HG02981 (cell line): ENCODE measurements around the gene MRTFB.
A peak's percentile ranks its signal among the peaks of the same experiment; 100 is the strongest.
"Not testable (repeated sequence)": the region's sequence is repeated elsewhere in the genome, so short reads cannot be mapped to it uniquely, and the experiment has no call there.

ENCODE experiments used
- ATAC-seq: cut with Tn5 transposase; IDR thresholded peaks from one replicate; pipeline ENCODE4 v1.9.1; 2021; ENCODE audit warnings: mild to moderate bottlenecking, moderate library complexity; ENCODE audit not compliant: unreplicated experiment

Gene MRTFB, protein sequence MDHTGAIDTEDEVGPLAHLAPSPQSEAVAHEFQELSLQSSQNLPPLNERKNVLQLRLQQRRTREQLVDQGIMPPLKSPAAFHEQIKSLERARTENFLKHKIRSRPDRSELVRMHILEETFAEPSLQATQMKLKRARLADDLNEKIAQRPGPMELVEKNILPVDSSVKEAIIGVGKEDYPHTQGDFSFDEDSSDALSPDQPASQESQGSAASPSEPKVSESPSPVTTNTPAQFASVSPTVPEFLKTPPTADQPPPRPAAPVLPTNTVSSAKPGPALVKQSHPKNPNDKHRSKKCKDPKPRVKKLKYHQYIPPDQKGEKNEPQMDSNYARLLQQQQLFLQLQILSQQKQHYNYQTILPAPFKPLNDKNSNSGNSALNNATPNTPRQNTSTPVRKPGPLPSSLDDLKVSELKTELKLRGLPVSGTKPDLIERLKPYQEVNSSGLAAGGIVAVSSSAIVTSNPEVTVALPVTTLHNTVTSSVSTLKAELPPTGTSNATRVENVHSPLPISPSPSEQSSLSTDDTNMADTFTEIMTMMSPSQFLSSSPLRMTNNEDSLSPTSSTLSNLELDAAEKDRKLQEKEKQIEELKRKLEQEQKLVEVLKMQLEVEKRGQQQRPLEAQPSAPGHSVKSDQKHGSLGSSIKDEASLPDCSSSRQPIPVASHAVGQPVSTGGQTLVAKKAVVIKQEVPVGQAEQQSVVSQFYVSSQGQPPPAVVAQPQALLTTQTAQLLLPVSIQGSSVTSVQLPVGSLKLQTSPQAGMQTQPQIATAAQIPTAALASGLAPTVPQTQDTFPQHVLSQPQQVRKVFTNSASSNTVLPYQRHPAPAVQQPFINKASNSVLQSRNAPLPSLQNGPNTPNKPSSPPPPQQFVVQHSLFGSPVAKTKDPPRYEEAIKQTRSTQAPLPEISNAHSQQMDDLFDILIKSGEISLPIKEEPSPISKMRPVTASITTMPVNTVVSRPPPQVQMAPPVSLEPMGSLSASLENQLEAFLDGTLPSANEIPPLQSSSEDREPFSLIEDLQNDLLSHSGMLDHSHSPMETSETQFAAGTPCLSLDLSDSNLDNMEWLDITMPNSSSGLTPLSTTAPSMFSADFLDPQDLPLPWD

DNA sequence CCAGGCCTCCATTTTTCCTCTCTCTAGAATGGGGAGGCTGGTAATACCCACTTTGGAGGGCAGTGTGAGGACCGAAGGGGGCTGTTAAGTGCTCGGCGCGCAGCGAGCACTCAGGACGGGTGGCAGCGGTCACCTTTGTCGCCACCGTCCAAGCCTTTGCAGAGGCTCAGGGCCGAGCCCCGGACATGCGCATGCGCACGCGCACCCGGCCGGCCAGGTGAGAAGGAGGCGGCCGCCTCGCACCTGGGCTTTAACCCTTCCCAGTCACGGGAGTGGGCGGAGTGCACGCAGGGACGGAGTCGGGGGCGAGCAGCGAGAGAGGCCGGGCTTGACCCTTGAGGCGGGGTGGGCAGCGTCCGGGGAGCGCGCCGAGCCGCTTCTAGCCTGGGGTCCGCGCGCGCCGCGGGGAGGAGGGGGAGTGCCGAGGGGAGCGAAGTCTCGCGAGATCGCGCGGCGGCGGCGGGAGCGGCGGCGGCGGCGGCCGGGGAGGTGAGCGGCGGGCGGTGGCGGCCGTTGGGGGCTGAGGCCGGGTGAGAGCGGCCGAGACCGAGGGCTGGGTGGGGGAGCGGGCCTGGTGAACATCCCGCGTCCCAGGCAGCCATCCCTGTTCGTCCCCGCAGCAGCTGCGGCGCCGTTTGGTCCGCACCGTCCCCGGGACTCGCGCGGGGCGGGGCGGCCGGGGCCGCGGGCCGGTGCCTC, at the start of gene MRTFB:
Gene MRTFB (plus strand): TSS at position 443 of the 699 bp plus-strand sequence. CDS start 69,288 bp downstream, outside the sequence.
- ATAC-seq = peak; percentile 90

DNA sequence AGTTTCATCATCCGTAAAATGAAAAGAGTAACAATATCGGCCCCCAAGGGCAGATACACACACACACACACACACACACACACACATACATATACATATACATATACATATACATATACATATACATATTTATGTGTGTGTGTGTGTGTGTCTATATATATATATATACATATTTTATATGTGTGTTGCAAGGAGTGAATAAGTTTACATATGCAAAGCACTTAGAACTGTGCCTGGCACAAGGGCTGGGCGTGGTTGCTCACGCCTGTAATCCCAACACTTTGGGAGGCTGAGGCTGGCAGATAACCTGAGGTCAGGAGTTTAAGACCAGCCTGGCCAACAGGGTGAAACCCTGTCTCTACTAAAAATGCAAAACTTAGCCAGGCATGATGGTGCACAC, 47.6 kb upstream of the MRTFB start:
- ATAC-seq = not testable (repeated sequence)

DNA sequence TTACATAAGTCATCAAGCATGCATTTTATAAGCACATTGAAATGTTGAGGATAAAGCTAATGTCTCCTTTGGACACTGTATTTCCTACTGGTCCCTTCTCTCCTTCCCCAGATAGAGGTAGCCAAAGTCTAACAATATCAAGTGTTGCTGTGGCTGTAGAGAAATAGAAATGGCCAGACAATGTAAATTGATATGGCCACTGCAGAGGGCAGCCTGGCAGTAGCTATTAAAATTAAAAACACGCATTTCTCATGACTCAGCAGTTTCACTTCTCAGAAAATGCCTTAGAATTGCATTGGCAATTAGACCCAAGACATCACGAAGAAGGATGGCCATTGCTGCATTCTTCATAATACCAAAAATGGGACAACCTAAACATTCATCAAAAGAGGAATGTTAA, 46.8 kb upstream of the MRTFB start:
- no peak for ATAC-seq

DNA sequence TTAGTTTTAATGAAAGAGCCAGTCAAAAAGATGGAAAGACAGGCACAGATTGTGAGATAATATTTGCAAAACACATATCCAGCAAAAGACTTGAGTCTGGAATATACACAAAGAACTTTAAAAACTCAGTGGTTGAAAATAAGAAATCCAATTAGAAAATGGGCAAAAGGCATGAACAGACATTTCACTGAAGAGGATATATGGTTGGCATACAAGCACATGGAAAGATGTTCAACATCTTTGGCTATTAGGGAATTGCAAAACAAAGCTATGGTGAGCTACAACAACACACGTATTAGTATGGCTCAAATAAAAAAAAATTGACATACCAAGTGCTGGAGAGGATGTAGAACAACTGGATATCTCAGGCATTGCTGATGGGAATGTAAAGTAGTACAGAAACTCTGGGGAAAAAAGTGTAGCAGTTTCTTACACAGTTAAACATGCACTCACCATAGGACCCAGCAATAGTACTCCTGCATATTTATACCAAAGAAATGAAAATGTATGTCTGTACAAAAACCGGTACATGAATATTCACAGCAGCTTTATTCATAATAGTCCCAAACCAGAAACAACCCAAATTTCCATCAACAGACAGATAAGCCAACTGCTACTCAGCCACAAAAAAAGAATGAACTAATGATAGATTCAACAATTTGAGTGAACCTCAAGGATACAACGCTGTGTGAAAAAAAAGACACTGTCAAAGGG, 44.4 kb upstream of the MRTFB start:
- no peak for ATAC-seq

DNA sequence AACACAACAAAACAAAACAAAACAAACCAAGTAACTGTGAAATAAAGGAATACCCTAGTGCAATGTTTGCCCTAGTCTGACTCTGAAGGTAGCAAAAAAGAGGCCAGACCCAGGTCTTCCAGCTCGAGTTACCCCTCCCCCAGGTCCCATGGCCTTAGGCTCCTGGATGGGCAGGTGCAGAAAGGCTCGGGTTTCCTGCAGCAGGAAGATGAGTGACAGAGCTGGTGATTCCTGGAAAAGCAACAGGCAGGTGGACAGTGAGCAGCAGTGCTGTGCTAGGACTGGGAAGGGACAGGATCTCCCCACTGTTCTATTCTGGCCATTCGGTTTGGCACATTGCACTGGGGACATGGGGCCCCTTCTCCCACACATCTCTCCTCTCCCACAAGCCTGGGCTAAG, 42.9 kb upstream of the MRTFB start:
- no peak for ATAC-seq

DNA sequence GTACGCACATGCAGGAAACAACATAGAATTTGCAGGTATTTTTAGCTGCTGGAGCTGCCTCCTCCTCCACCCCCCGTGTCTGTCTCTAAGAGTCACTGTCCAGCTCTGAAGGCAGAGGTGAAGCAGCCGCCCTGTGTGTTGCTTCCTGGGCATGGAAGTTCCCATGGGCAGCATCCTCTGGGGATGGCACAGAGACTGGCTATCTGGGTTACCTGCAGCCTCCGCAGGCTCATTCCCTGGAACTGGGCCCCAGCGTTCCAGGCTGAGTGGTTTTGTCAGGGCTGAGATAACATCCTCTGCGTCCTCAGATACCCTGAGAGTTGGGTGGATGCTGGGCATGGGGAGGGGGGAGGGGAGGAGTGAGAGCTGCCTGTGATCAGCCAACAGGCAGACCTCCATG, 41.5 kb upstream of the MRTFB start:
- no peak for ATAC-seq

DNA sequence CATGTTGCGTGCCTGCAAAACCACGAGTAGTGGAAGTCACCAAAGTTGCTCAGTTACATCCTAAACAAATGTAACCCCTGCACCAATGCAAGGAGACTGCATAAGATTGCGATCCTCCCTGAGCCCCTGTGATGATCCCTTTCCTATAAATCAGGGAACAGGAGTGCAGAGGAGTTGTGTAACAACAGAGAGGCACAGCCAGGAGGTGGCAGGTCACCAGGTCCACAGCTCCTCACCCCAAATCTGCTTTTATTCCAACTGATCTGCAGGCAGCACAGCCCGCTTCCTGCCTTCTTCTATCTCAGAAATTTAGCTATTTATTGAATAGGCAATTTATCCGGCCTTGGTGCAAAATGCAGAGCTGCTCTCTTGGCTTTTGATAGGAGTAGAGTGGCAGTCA, 36.0 kb upstream of the MRTFB start:
- ATAC-seq = no peak

DNA sequence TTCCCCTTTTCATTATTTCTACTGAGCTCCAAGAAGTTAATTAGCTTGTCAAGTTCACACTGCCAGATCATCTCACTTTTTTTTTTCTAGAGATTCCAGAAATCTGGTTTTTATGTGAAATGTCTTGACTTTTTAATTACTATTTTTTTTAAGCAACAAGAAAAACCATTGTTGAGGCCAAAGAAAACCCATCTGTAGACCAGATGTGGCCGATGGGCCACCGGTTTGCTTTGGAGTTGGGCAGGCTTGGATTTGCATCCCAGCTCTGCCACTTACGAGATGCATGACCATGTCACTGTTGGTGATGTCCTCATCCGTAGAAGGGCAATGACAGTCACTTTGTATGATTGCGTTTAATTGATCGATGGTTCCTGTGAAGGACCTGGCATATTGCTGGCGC, 34.2 kb upstream of the MRTFB start:
- ATAC-seq = no peak

DNA sequence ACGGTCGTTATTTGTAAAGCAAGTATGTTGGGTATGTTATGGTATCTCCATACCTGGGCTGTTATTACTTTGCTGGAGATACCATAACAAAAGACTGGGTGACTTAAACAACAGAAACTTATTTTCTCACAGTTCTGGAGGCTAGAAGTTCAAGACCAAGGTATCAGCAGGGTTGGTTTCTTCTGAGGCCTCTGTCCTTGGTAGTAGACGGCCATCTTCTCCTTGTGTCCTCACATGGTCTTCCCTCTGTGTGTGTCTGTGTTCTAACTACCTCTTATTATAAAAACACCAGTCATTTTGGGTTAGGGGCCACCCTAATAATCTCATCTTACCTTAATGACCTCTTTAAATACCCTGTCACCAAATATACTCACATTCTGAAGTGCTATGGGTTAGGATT, 33.2 kb upstream of the MRTFB start:
- no peak for ATAC-seq

DNA sequence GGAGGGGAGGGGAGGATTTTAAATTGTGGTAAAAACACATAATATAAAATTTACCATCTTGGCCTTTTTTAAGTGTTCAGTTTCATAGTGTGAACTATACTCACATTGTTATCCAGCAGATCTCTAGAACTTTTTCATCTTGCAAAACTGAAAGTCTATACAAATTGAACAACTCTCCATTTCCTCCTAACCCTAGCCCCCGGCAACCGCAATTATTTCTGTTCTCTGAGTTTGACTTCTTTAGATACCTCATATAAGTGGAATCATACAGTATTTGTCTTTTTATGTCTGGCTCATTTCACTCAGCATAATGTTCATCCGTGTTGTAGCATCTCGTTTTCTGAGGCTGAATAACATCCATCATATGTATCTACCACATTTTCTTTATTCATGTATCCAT, 30.0 kb upstream of the MRTFB start:
- no peak for ATAC-seq

DNA sequence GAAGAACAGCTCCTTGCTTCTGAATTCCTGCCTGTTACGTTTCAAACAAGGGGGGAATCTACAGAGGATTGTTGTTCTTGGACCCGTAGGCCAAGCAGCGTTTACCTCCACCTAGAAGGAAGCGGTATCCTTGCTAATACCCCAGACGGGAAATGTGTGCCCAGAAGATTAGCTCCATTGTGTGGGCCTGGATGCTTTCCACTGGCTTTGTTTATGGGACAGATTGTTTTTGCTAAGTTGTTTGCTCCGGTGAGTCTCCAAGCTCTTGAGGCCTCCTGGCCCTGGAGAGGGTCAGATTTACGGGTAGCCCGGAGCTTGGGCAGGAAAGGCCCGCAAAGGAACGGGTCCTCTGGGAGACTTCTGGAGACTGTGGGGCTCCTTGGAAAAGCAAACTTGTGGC, 28.4 kb upstream of the MRTFB start:
- ATAC-seq = no peak

DNA sequence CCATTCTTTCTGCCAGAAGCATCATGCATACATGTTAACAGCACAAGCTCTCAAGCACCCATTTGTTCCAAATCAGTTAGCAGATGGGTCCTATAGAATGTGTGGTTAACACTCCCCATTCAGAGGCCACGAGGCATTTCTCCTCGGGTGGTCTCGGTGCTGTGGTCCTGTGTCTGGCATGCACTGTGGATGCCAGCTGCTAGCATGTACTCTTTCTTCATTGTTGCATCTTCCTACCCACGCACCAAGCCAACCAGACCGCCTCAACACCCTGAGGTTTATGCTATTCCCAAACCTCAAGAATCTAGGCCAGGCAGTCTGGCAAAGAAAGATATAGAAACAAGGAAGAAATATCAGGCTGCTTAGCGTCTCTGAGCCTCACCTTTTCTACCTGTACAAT, 27.8 kb upstream of the MRTFB start:
- no peak for ATAC-seq

DNA sequence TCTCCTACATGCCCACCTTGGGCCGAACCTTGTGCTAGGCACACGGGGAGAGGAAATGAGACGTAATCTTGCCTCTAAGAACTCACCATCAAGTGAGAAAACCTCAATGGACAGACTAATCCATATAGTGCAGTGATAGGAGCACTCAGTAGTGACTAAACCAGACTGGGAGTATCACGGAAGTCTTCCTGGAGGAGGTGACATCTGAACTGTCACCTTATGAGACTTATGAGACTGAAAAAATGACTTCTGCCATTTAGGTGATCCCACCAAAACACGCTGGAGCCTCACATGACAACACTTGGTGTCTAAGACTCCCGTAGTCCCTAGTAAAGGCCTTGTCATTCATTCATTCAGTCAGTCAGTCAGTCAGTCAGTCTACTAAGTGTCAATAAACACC, 27.3 kb upstream of the MRTFB start:
- no peak for ATAC-seq

DNA sequence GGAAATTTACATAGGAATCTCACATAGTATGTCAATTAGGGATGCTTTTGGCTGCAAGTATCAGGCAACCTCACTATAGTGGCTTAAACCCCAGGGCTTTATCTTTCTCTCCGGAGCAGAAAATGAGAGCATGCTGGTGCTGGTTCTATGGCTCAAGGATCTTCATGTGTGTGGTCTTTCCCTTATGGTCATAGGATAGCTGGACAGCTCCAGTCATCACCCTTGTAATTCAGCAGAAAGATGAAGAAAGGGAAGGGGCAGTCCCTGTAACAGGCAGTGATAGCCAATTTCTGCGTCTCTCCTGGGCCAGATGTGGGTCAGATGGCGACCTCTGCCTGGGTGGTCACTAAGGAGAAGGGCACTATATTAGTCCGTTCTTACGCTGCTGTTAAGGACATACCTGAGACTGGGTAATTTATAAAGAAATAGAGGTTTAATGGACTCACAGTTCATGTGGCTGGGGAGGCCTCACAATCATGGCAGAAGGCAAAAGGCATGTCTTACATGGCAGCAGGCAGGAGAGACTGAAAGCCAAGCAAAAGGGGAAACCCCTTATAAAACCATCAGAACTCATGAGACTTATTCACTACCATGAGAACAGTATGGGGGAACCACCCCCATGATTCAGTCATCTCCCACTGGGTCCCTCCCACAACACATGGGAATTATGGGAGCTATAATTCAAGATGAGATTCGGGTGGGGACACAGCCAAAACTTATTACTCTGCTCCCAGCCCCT, 23.8 kb upstream of the MRTFB start:
- ATAC-seq = not testable (repeated sequence)

DNA sequence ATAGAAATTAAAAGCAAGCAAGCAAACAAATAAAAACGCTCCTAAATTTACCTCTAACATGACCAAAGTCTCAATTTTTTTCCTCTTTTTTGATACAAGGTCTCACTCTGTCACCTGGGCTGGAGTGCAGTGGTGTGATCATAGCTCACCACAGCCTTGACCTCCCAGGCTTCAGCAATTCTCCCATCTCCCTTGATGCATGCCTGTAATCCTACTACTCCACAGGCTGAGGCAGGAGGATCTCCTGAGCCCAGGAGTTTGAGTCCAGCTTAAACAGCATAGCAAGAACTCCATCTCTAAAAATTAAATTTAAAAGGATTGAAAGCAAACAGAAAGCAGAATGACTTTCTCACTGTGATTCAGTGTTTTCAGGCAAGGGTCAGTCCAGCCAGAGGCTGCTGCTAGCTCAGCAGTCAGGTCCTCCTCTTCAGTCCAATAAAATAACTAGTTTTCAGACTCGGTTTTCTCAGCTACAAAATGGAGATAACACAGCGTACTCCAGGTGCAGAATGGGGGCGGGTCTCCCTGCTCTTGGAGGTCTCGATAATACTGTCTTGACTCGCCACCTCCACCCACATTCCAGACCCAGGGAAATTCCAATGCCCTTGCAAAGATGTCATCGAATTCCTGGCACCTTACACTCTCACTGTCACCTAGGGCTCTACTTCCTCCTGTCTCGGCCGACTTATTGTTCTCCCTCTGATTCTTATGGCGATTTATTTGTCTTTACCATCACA, 20.7 kb upstream of the MRTFB start:
- ATAC-seq = no peak

DNA sequence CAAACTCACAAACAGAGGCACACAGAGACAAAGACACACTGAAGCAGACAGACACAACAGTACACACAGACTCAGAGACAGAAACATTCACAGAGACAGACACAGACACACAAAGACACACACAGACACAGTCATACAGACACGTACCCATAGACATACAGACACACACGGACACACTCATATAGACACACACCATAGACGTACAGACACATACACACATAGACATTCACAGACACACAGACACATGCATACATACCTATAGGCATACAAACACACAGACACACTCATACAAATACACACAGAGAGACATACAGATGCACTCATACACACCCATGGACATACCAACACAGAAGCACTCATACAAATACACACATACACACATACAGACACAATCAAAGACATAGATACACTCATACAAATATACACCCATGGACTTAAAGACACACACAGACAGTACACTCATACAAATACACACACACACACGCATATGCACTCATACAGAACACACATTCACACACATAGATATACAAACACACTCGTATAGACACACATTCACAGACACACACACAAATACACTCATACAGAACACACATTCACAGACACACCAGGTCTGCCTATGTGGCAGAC, 19.9 kb upstream of the MRTFB start:
- no peak for ATAC-seq

DNA sequence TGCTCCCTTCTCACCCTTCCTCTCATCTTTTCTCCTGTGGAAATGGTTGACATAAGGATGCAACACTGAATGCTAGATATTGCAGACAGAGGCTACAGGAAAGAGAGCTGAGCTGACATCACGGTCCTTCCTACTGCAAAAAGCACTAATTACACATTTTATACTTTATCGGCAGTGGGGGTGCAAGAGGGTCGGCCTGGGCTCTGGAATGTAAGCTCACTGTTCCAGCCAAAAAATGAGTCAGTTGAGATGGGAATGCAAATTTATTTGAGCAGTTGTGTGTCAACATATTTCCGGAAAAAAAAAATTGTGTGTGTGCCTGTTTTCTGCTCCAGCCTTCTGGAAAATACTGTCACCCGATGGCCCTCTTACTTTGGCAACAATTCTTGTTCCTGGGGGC, 14.1 kb upstream of the MRTFB start:
- ATAC-seq = no peak

DNA sequence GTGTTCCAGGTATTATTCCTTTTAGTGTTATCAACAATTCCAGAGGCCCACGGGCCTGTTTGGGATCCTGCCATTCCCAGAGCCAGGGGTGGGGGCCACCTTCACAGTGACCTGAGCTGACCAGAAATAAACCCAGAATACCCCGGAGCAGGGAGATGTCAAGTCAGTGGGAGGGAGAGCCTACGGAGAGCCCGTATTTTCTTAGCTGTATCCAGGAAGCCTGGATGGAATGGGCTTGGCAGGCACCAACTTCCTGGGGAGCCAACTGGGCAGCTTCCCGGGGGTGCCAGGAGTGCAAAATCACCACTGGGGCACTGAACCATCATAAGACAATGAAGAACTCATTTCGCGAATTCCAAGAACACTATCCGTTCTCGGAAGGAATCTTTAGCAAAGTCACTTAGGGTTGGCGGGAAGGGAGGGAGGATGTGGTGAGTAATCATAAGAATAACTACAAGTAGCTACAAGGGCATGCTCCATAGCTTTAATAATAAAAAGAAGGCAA, 13.2 kb upstream of the MRTFB start:
- ATAC-seq = no peak
